NCI-H128 (cell line): Measurements from ENCODE around the gene JAG2.
A peak's percentile ranks its signal among the peaks of the same experiment; 100 is the strongest.

ENCODE experiments used
- DNase-seq: peaks from one replicate; lab custom pipeline; 2025; ENCODE audit not compliant: unreplicated experiment; lab: John Stamatoyannopoulos, UW

The JAG2 gene

GRCh38 chr14:105182296-105183020 is 13.9 kb upstream of the JAG2 start:
- DNase-seq: no peak

- no peak for DNase-seq
These were observed 13.1 kb upstream of the JAG2 start for GRCh38 chr14:105181549-105182295.

- DNase-seq: peak; percentile 70
These were observed 12.3 kb upstream of the JAG2 start, which contains the start of gene NUDT14 for GRCh38 chr14:105180592-105181548. Gene NUDT14 (minus strand): TSS chr14:105181312. CDS start chr14:105181209, 103 bp downstream.

- DNase-seq: no peak
These were observed 10.6 kb upstream of the JAG2 start for GRCh38 chr14:105179191-105179590.

GRCh38 chr14:105178868-105179140 is 10.2 kb upstream of the JAG2 start:
- DNase-seq: no peak

- no peak for DNase-seq
These were observed 9.7 kb upstream of the JAG2 start for GRCh38 chr14:105178069-105178867.

GRCh38 chr14:105177082-105177481 is 8.5 kb upstream of the JAG2 start:
- DNase-seq: no peak

- DNase-seq: no peak
These were observed 7.9 kb upstream of the JAG2 start for GRCh38 chr14:105176513-105176912.

GRCh38 chr14:105173901-105174894 is 5.6 kb upstream of the JAG2 start:
- DNase-seq: no peak

- DNase-seq: no peak
These were observed 4.6 kb upstream of the JAG2 start for GRCh38 chr14:105173145-105173544.

GRCh38 chr14:105172476-105172875 is 3.9 kb upstream of the JAG2 start:
- no peak for DNase-seq

GRCh38 chr14:105171004-105171673 is 2.6 kb upstream of the JAG2 start:
- no peak for DNase-seq

GRCh38 chr14:105169776-105170655 is 1.4 kb upstream of the JAG2 start:
- DNase-seq: no peak

- no peak for DNase-seq
These were observed 467 bp upstream of the JAG2 start for GRCh38 chr14:105168979-105169507.

- DNase-seq: no peak
These were observed 519 bp downstream of the JAG2 start for GRCh38 chr14:105168093-105168420.

GRCh38 chr14:105167303-105168092 is 1.1 kb downstream of the JAG2 start:
- DNase-seq: no peak
